GM21423 (cell line): ENCODE measurements around the gene PRXL2A.
"Not testable (repeated sequence)": the region's sequence is repeated elsewhere in the genome, so short reads cannot be mapped to it uniquely, and the experiment has no call there.

Source experiments
- ATAC-seq: cut with Tn5 transposase; IDR thresholded peaks from one replicate; pipeline ENCODE4 v1.9.1; 2021; ENCODE audit warnings: mild to moderate bottlenecking, moderate library complexity; ENCODE audit not compliant: unreplicated experiment

PRXL2A gene

GRCh38 chr10:80408242-80409101 is at the start of gene PRXL2A:
Gene PRXL2A, plus strand, starts transcription at chr10:80408551. Its CDS starts 11,917 bp downstream, at chr10:80420468.
- peak; percentile 95 for ATAC-seq

GRCh38 chr10:80358925-80359324 is 49.4 kb upstream of the PRXL2A start:
- not testable (repeated sequence) for ATAC-seq

GRCh38 chr10:80359644-80360043 is 48.7 kb upstream of the PRXL2A start:
- no peak for ATAC-seq

GRCh38 chr10:80365510-80365909 is 42.8 kb upstream of the PRXL2A start:
- no peak for ATAC-seq

- ATAC-seq = no peak
These were observed 36.9 kb upstream of the PRXL2A start for GRCh38 chr10:80371467-80371866.

GRCh38 chr10:80372675-80373074 is 35.7 kb upstream of the PRXL2A start:
- ATAC-seq = no peak

GRCh38 chr10:80373502-80373901 is 34.8 kb upstream of the PRXL2A start:
- no peak for ATAC-seq

- no peak for ATAC-seq
These were observed 28.6 kb upstream of the PRXL2A start for GRCh38 chr10:80379701-80380100.

GRCh38 chr10:80380185-80380584 is 28.2 kb upstream of the PRXL2A start:
- ATAC-seq = no peak

- ATAC-seq = peak; percentile 68
These were observed 25.4 kb upstream of the PRXL2A start for GRCh38 chr10:80382989-80383388.

GRCh38 chr10:80390740-80391139 is 17.6 kb upstream of the PRXL2A start:
- no peak for ATAC-seq

- ATAC-seq = no peak
These were observed 16.1 kb upstream of the PRXL2A start for GRCh38 chr10:80392250-80392649.

- no peak for ATAC-seq
These were observed 13.9 kb upstream of the PRXL2A start for GRCh38 chr10:80394358-80394916.

GRCh38 chr10:80397014-80397413 is 11.3 kb upstream of the PRXL2A start:
- no peak for ATAC-seq

- no peak for ATAC-seq
These were observed 8.1 kb upstream of the PRXL2A start for GRCh38 chr10:80400136-80400804.

- no peak for ATAC-seq
These were observed 3.3 kb upstream of the PRXL2A start for GRCh38 chr10:80405035-80405434.

GRCh38 chr10:80405626-80406025 is 2.7 kb upstream of the PRXL2A start:
- no peak for ATAC-seq

GRCh38 chr10:80406204-80406603 is 2.1 kb upstream of the PRXL2A start:
- ATAC-seq = no peak

GRCh38 chr10:80407812-80408241 is 524 bp upstream of the PRXL2A start:
- ATAC-seq = peak; percentile 33

- no peak for ATAC-seq
These were observed 770 bp downstream of the PRXL2A start for GRCh38 chr10:80409121-80409520.

- no peak for ATAC-seq
These were observed 1.8 kb downstream of the PRXL2A start for GRCh38 chr10:80410122-80410521.
